ENCODE data around the gene LILRA6.
"Not testable (repeated sequence)": the region's sequence is repeated elsewhere in the genome, so short reads cannot be mapped to it uniquely, and the experiment has no call there.

GRCh38 chr19:54194463-54194862, 48.1 kb downstream of the LILRA6 start:
- TF ChIP-seq CTCF (IDR thresholded peaks at IDR 0.05 in 4 of 5, conservative IDR thresholded peaks at IDR 0.05 in 1 of 5); POLR2A (IDR thresholded peaks at IDR 0.05): not testable (repeated sequence)
